ENCODE data around the gene PDYN.

The PDYN gene

DNA sequence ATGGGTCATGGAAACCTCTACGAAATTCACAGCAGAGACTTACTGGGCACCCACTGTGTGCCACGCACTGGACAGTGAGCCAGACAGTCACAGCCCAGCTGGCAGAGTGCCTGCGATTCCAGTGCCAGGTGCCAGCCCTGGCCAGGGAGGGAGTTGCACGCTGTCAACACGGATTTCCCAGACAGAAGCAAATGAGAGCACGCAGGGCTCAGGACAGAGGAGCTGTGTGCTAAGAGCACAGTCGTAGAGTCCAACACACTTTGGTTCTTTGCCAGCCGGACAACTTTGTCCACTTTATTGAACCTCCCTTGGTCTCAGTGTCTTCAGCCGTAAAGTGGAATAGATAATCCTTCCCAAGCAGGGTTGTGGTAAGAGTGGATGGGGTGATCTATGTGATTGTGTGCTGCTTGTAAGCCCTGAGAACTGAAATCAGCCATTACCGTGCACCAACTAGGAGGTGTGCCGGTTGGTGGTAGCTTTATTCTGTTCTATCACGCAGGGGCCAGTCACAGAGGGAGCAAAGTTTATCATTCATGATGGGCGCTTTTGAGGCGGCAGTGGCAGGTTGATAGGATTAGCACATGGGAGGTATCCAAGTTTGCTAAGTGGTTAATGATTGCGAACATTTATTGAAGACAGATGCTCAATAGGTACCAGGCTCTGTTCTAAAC is 58.0 kb downstream of the PDYN start:
- in situ Hi-C loops (cut with MboI; ENCODE audit: low sequenced_read_pairs): no loop called here

DNA sequence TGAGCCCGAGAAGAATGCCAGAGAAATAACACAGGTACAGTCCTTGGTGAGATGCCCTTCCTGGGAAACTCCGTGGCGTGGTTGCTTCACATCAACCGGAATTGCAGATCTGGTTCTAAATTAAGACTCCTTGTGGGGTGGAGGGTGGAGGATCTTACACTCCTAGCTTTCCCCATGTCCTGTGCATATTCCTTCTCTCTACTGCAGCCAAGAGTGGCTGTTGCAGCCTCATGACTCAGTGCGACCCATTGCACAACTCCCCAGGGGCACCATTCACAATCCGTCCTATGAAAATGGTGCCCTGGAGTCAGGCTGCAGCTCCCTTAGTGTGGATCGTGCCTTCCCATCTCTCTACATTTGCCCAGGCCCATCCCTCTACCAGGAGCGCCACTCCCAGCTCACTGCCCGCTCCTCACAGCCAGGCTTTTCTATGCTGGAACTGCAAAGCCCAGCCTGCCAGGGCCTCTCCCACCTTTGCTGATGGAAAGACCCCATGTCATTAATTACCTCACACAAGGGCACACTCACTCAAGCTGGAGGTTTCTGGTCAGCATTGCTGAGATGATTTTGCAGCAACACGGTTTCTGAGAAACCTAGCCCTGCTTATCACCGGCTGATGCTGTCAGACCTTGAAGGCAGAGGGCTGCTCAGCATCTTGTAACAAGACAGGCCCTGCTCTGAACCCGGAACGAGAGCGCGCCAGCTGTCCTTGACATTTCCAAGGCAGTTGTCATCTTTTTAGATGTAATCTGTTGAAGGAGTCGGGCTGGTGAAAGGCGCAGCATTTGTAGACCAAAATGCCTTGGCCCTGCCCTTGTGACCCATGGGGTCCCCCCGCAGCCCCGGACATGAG is 58.9 kb downstream of the PDYN start:
- in situ Hi-C loops (cut with MboI; ENCODE audit: low sequenced_read_pairs): no loop called here

DNA sequence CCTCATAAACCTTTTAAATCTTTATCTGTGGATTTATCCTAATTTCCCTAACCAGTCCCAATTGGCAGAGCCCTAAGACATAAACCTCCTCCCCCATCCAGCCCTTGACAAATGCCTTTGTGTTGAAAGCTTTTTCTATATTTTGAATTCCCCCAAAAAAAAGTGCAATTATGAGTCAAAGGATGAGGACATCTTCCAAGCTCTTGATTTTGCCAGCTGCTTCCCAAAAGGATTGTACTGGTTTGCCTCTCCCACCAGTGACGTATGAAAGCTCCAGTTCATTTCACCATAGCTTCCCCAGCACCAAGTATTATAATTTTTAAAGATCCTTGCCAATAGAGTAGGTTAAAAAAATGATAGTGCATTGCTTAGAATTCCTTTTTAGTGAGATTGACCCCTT is 59.7 kb downstream of the PDYN start:
- in situ Hi-C loops (cut with MboI; ENCODE audit: low sequenced_read_pairs): no loop called here

DNA sequence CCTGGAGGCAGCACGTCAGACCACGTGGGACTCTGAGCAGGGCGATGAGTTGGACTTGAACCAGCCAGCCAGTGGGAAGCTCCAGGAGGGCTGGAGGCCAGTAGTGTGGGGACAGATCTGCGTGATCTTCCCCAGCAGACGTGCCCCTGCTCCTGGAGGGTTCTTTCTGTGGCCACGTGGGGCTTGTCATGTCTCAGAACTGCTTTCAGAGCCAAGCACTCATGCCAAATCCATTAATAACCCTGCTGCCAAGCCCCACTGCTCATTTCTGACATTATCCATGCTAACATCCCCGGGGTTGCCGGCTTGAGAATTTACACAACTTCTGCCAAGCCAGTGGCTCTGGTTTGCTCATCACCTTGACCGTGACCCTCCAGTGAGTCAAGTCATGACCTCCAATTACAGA is 60.4 kb downstream of the PDYN start:
- in situ Hi-C loops (cut with MboI; ENCODE audit: low sequenced_read_pairs): no loop called here

DNA sequence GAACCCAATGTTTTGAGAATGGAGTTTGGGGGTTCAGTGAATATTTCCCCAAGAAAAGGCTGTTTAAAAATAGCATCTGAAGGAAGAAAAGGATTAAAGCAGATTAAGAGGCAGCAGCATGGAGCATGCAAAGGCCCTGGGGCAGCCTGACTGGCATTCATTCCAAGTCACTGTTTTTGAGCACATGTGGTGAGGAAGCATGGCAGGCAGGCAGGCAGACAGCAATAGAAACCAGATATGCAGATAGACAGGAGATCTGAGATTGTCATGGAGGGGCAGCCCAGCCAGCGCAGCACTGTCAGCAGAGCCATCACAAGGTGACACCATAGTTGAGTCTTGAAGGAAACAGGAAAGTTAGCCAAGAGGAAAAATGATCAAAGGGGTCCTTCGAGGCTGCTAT is 60.9 kb downstream of the PDYN start:
- in situ Hi-C loops (cut with MboI; ENCODE audit: low sequenced_read_pairs): no loop called here

DNA sequence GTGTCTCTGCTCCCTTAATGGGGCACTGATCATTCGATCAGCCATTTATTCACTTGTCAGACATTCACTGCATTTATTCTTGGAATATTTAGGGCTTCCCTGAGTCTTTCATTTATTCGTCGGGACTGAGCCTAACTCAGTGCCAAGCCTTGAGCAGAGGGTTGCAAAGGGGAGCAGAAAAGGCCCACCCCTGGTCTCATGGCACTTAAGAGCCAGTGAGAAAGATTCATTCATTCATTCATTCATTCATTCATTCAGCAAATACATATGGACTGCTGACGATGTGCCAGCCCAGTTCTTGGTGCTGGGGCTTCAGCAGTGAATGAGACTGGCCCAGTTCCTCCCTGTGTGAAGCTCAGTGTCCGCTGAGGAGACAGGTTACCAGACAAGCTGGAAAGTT is 62.0 kb downstream of the PDYN start:
- in situ Hi-C loops (cut with MboI; ENCODE audit: low sequenced_read_pairs): no loop called here

DNA sequence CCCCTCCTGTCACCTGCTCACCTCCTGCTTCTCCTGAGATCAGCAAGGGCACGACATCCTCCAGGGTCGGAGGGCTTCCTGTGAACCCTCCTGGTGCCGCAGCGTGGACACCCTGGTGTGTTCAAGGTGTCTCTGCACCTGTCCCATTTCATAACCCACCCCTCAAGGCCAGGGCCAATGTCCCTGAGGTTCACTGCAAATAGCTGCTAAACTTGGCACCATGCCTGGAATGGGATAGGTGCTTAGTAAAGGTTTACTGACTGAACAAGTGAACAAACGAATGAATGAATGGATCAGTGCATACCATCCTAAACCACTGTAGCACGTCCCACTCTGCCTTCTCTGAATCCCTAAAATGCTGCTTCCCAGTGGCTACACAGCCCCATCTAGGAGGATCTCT is 63.7 kb downstream of the PDYN start:
- in situ Hi-C loops (cut with MboI; ENCODE audit: low sequenced_read_pairs): no loop called here

DNA sequence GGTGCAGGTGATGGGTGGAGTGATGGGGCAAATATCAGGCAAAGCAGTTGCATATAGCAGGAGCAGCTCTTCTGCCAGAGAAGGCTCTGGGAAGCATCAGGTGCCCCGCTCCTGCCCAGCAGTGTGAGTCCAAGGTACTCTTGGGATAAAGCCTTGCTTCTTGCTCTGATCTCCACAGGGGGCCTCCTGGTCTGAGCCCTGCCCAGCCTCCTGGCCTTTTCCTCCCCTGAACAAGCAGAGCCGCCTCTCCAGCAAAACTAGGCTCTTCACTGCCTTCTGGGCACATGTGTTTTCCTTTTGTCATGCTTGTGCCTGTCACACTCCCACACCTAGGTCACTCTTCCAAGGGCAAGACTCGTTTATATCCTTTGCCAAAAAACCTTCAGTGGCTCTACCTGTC is 64.4 kb downstream of the PDYN start:
- in situ Hi-C loops (cut with MboI; ENCODE audit: low sequenced_read_pairs): no loop called here

DNA sequence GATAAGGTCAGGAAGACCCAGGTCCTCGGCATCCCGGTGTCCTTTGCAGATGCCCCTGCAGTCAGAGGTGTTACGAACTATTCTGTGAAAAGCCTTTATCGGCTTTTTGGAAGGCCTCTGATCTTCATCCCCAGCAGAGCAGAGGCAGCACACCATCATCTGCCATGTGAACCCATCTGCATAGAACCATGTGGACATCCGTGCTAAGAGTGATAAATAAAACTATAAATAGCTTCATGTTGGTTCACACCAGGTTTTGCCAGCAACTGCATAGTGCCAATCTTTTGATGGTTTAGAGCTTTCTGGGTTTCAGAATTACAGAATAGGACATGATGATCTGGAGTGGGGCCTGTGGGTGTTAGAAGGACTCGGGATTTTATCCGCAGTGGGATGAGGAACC is 65.1 kb downstream of the PDYN start:
- in situ Hi-C loops (cut with MboI; ENCODE audit: low sequenced_read_pairs): no loop called here
